Keratinocyte (primary cell): ENCODE measurements around the gene TMEM270. TPM values are rescaled to one million over a fixed set of nuclear protein-coding genes. Genes with fewer than 3 reads are reported as not detected.

Experiments used
- DNase-seq: peaks from one replicate; pipeline ENCODE4 v3.0.0-alpha.2; 2011; ENCODE audit warnings: low read depth, missing footprints, low spot score
- FAIRE-seq: peaks from 2 replicates; lab custom pipeline; 2011; peaks lifted over from hg19 to GRCh38; lab: Jason Lieb, UNC
- H2AFZ ChIP-seq: 2 replicates; pipeline ENCODE4 v1.6.0; 2012; ENCODE audit warnings: low read length, control low read depth, inconsistent platforms; ENCODE audit not compliant: control insufficient read depth
- H3K27ac ChIP-seq: 2 replicates; pipeline ENCODE4 v1.5.1; 2011; ENCODE audit warnings: low read length; ENCODE audit not compliant: control insufficient read depth, insufficient read depth
- H3K27me3 ChIP-seq: 3 replicates; pipeline ENCODE4 v1.6.0; 2011; ENCODE audit warnings: low read length; ENCODE audit not compliant: control insufficient read depth, insufficient read depth; ENCODE audit errors: extremely low read depth
- H3K36me3 ChIP-seq, 2 experiments: 2 replicates in 1 of 2; 3 replicates in 1 of 2; pipeline ENCODE4 v1.5.1; 2011; ENCODE audit warnings: low read length in 2 of 2, mild to moderate bottlenecking in 1 of 2; ENCODE audit not compliant: control insufficient read depth in 2 of 2, insufficient read depth in 2 of 2; ENCODE audit errors: extremely low read depth in 1 of 2
- H3K4me1 ChIP-seq: 3 replicates; pipeline ENCODE4 v1.5.1; 2011; ENCODE audit warnings: low read length; ENCODE audit not compliant: control insufficient read depth, insufficient read depth; ENCODE audit errors: extremely low read depth
- H3K4me2 ChIP-seq: 3 replicates; pipeline ENCODE4 v1.6.0; 2011; ENCODE audit warnings: low read depth, low read length; ENCODE audit not compliant: control insufficient read depth, insufficient read depth; ENCODE audit errors: extremely low read depth
- H3K4me3 ChIP-seq, 3 experiments: fragments of 200-600 bp in 1 of 3; sonication (generic) in 1 of 3; 2 replicates in 2 of 3; 3 replicates in 1 of 3; pipeline ENCODE4 v1.5.1; 2011 to 2016; ENCODE audit warnings: low read length in 3 of 3, mild to moderate bottlenecking in 3 of 3, control low read depth in 2 of 3, inconsistent platforms in 1 of 3, low read depth in 1 of 3, mixed read lengths in 1 of 3, mixed run types in 1 of 3, moderate library complexity in 1 of 3; ENCODE audit not compliant: control insufficient read depth in 2 of 3, insufficient read depth in 2 of 3; ENCODE audit errors: extremely low read depth in 1 of 3
- H3K79me2 ChIP-seq: 2 replicates; pipeline ENCODE4 v1.6.0; 2012; ENCODE audit warnings: low read length; ENCODE audit not compliant: control insufficient read depth, insufficient read depth
- H3K9ac ChIP-seq: 3 replicates; pipeline ENCODE4 v1.6.0; 2011; ENCODE audit warnings: low read length; ENCODE audit not compliant: control insufficient read depth, insufficient read depth; ENCODE audit errors: extremely low read depth
- H3K9me1 ChIP-seq: 3 replicates; pipeline ENCODE4 v1.6.0; 2011; ENCODE audit warnings: low read length; ENCODE audit not compliant: control insufficient read depth, insufficient read depth; ENCODE audit errors: extremely low read depth
- H3K9me3 ChIP-seq: 2 replicates; pipeline ENCODE4 v1.5.1; 2012; ENCODE audit warnings: low read depth, low read length; ENCODE audit not compliant: control insufficient read depth
- H4K20me1 ChIP-seq: 3 replicates; pipeline ENCODE4 v1.6.0; 2011; ENCODE audit warnings: low read length; ENCODE audit not compliant: control insufficient read depth, insufficient read depth; ENCODE audit errors: extremely low read depth
- CTCF ChIP-seq, 3 experiments: IDR thresholded peaks in 1 of 3; conservative IDR thresholded peaks in 1 of 3; optimal IDR thresholded peaks in 1 of 3; 2 replicates in 2 of 3; 3 replicates in 1 of 3; pipeline versions ENCODE3 to v1.5.1; 2011; ENCODE audit warnings: low read length in 3 of 3, mild to moderate bottlenecking in 3 of 3, moderate library complexity in 2 of 3, control low read depth in 1 of 3, inconsistent platforms in 1 of 3; ENCODE audit not compliant: insufficient read depth in 2 of 3; ENCODE audit errors: extremely low read depth in 1 of 3
- EZH2 ChIP-seq: IDR thresholded peaks from one replicate; pipeline ENCODE4 v1.6.1; 2012; ENCODE audit warnings: inconsistent platforms, mild to moderate bottlenecking, low read length, moderate library complexity
- dilution Hi-C: fragments of 300-500 bp; cut with MboI; formaldehyde crosslinking; loops from one replicate; pipeline ENCODE4 v1.7.0; 2020; ENCODE audit warnings: low sequenced_read_pairs; ENCODE audit not compliant: extremely low pct_ligation_motif_present
- polyA plus RNA-seq, 5 experiments: library from polyadenylated mRNA; depleted of rRNA in 3 of 5; stranded (reverse) in 3 of 5; stranded (forward) in 1 of 5; unstranded in 1 of 5; fragments of >200 nt; gene quantifications; 1 replicate in 1 of 5; 2 replicates in 3 of 5; 3 replicates in 1 of 5; pipeline versions ENCODE4 v1.2.1 to v1.2.3, GENCODE V29; 2011 to 2012; ENCODE audit warnings: missing spikeins in 2 of 5, low read depth in 1 of 5, low replicate concordance in 1 of 5

TMEM270 gene
- polyA plus RNA-seq, 1 donor (not counting 4 experiments of a cell fraction or from before 2014, with no cell fraction given), result not detected

GRCh38 chr7:73909051-73909941 lies 48.3 kb downstream of the TMEM270 start:
- peaks cover 2% of the 10 kb centered on the region for H4K20me1 ChIP-seq
- TF ChIP-seq CTCF (optimal IDR thresholded peaks at IDR 0.05 in 1 of 3, IDR thresholded peaks at IDR 0.05 in 1 of 3, conservative IDR thresholded peaks at IDR 0.05 in 1 of 3; ENCODE audit: extremely low read depth in 1 of 3, insufficient read depth in 2 of 3, low read length in 3 of 3), result no peak
- no peak for TF ChIP-seq EZH2
- H3K36me3 ChIP-seq, result no peaks in the 10 kb centered on the region
- H3K4me2 ChIP-seq, result no peak overlapping the region
- no peaks in the 10 kb centered on the region for H3K9me3 ChIP-seq
- H3K27ac ChIP-seq, result no peak overlapping the region
- no peaks in the 10 kb centered on the region for H3K9me1 ChIP-seq
- dilution Hi-C loops, result no loop called here
- H3K4me3 ChIP-seq, result no peak overlapping the region
- FAIRE-seq (no peak), DNase-seq (no peak)
- H3K79me2 ChIP-seq, result no peaks in the 10 kb centered on the region
- H3K4me1 ChIP-seq, result no peaks in the 10 kb centered on the region
- H3K9ac ChIP-seq, result no peak overlapping the region
- H2AFZ ChIP-seq, result no peak overlapping the region
- peaks cover 4% of the 10 kb centered on the region for H3K27me3 ChIP-seq

GRCh38 chr7:73909996-73910395 lies 49.0 kb downstream of the TMEM270 start:
- H3K4me3 ChIP-seq, result no peak overlapping the region
- H3K36me3 ChIP-seq, result no peaks in the 10 kb centered on the region
- H3K27ac ChIP-seq, result no peak overlapping the region
- dilution Hi-C loops, result no loop called here
- DNase-seq (no peak), FAIRE-seq (no peak)
- H3K9ac ChIP-seq, result no peak overlapping the region
- H3K4me2 ChIP-seq, result no peak overlapping the region
- H2AFZ ChIP-seq, result no peak overlapping the region
- peaks cover 4% of the 10 kb centered on the region for H3K27me3 ChIP-seq
- no peaks in the 10 kb centered on the region for H3K9me1 ChIP-seq
- TF ChIP-seq EZH2 (no peak), CTCF (optimal IDR thresholded peaks at IDR 0.05 in 1 of 3, IDR thresholded peaks at IDR 0.05 in 1 of 3, conservative IDR thresholded peaks at IDR 0.05 in 1 of 3; ENCODE audit: extremely low read depth in 1 of 3, insufficient read depth in 2 of 3, low read length in 3 of 3) (no peak)
- H3K4me1 ChIP-seq, result no peaks in the 10 kb centered on the region
- H3K79me2 ChIP-seq, result no peaks in the 10 kb centered on the region
- H4K20me1 ChIP-seq, result peaks cover 2% of the 10 kb centered on the region
- no peaks in the 10 kb centered on the region for H3K9me3 ChIP-seq
